Esophagus muscularis mucosa (tissue), 4 donors: ENCODE measurements around the gene GALNT18.

Experiments
- EP300 ChIP-seq: sonication (generic); formaldehyde crosslinking; IDR thresholded peaks from one replicate; pipeline ENCODE4 v1.6.1; 2017; ENCODE audit warnings: antibody characterized with exemption
- POLR2A ChIP-seq: fragments of 450-650 bp; IDR thresholded peaks from one replicate; pipeline ENCODE4 v1.6.1; 2017; ENCODE audit warnings: antibody characterized with exemption, moderate library complexity, mild to moderate bottlenecking, low read depth
- POLR2AphosphoS5 ChIP-seq, 2 donors: sonication (generic); formaldehyde crosslinking; IDR thresholded peaks; one replicate each; pipeline ENCODE4 v1.6.1; 2017; ENCODE audit warnings: antibody characterized with exemption in 2 of 2
- TF ChIP-seq, protein P1 (sequence below), 3 experiments: fragments of 200-600 bp in 2 of 3; fragments of 450-650 bp in 1 of 3; sonication (generic) in 2 of 3; IDR thresholded peaks; one replicate each; pipeline ENCODE4 v1.5.1; 2017 to 2019; ENCODE audit warnings: antibody characterized with exemption in 3 of 3, mild to moderate bottlenecking in 2 of 3, moderate library complexity in 1 of 3

DNA sequence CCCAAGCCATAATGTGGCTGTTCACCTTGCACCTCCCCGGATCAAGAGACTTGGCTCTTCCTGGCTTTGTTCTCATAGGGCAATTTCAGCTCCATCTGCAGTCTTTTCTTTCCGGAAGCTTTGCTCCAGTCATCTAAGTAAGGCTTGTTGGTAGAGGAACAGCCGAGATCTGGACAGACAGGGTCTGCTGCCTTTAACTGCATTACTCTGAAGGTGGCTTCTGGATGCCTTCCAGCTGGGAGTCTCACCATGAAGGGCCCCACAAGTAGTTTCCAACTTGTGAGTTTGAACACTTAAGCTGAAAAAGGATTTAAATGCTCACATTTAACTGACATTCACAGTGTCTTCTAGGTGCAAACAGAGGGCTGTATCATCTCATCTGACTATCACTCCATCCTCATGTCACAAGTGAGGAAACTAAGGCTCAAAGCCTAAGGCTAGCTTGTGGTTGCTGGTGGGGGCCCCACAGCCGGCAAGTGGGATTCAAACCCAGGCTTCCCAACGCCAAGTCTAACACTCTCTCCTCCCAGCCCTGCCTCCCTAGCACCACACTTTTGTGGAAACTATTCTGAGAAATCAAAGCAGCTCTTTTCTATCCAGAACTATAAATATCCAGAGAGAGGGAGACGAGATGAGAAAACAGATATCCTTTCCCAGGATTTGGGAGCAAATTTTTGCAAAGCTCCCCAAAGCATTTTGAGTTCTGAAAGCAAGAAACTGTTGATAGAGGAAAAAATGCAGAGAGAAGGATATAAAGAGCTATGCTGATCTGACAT is 58.4 kb downstream of the GALNT18 start:
- TF ChIP-seq, protein P1, sequence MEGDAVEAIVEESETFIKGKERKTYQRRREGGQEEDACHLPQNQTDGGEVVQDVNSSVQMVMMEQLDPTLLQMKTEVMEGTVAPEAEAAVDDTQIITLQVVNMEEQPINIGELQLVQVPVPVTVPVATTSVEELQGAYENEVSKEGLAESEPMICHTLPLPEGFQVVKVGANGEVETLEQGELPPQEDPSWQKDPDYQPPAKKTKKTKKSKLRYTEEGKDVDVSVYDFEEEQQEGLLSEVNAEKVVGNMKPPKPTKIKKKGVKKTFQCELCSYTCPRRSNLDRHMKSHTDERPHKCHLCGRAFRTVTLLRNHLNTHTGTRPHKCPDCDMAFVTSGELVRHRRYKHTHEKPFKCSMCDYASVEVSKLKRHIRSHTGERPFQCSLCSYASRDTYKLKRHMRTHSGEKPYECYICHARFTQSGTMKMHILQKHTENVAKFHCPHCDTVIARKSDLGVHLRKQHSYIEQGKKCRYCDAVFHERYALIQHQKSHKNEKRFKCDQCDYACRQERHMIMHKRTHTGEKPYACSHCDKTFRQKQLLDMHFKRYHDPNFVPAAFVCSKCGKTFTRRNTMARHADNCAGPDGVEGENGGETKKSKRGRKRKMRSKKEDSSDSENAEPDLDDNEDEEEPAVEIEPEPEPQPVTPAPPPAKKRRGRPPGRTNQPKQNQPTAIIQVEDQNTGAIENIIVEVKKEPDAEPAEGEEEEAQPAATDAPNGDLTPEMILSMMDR (IDR thresholded peaks at IDR 0.05) = no peak
- TF ChIP-seq POLR2A (no peak), POLR2AphosphoS5 (IDR thresholded peaks at IDR 0.05) (no peak), EP300 (no peak)
